K562 (cell line): Measurements from ENCODE around the gene PPAT. TPM values are rescaled to one million over a fixed set of nuclear protein-coding genes. Genes with fewer than 3 reads are reported as not detected.
A peak's percentile ranks its signal among the peaks of the same experiment; 100 is the strongest.

ENCODE experiments used
- CEBPB ChIP-seq: fragments of 450-650 bp; IDR thresholded peaks from 2 replicates; pipeline ENCODE4 v1.6.1; 2016; ENCODE audit warnings: missing genetic modification characterization, missing compliant biosample characterization
- EHMT2 ChIP-seq: fragments of 450-650 bp; IDR thresholded peaks from 2 replicates; pipeline ENCODE4 v1.6.1; 2018; ENCODE audit warnings: antibody characterized with exemption
- FUS ChIP-seq: fragments of 200-400 bp; formaldehyde crosslinking; optimal IDR thresholded peaks from 2 replicates; pipeline ENCODE3; 2017; ENCODE audit warnings: low read depth, low read length
- GABPA ChIP-seq: fragments of 200-800 bp; sonication (Bioruptor generic); conservative IDR thresholded peaks from 2 replicates; pipeline ENCODE4 v1.6.1; 2016; ENCODE audit warnings: low read depth, missing genetic modification characterization, missing compliant biosample characterization
- HMG20B ChIP-seq: fragments of 250-450 bp; sonication (Bioruptor Pico); IDR thresholded peaks from 2 replicates; pipeline ENCODE4 v1.5.0; 2021; ENCODE audit warnings: mild to moderate bottlenecking
- KHSRP ChIP-seq: fragments of 450-650 bp; IDR thresholded peaks from 2 replicates; pipeline ENCODE4 v1.6.1; 2017
- MTA1 ChIP-seq: fragments of 450-650 bp; IDR thresholded peaks from 2 replicates; pipeline ENCODE4 v1.6.1; 2017; ENCODE audit warnings: borderline replicate concordance
- MXI1 ChIP-seq: IDR thresholded peaks from 2 replicates; pipeline ENCODE4 v1.6.1; 2011; ENCODE audit warnings: low read depth, mild to moderate bottlenecking, improper control_type of control experiment, low read length
- NBN ChIP-seq: fragments of 450-650 bp; IDR thresholded peaks from 2 replicates; pipeline ENCODE4 v1.6.1; 2016; ENCODE audit warnings: low read depth, mild to moderate bottlenecking
- NFIC ChIP-seq: fragments of 450-650 bp; IDR thresholded peaks from 2 replicates; pipeline ENCODE4 v1.6.1; 2017; ENCODE audit warnings: mild to moderate bottlenecking, inconsistent platforms
- RB1 ChIP-seq: fragments of 450-650 bp; IDR thresholded peaks from 2 replicates; pipeline ENCODE4 v1.6.1; 2017; ENCODE audit warnings: low read depth, mild to moderate bottlenecking
- RFX5 ChIP-seq: IDR thresholded peaks from 2 replicates; pipeline ENCODE4 v1.6.1; 2011; ENCODE audit warnings: low read depth, mild to moderate bottlenecking, improper control_type of control experiment, low read length
- SIN3B ChIP-seq: fragments of 450-650 bp; IDR thresholded peaks from 2 replicates; pipeline ENCODE4 v1.6.1; 2017; ENCODE audit warnings: low read depth, mild to moderate bottlenecking, moderate library complexity
- SUPT5H ChIP-seq: fragments of 450-650 bp; IDR thresholded peaks from 2 replicates; pipeline ENCODE4 v1.6.1; 2016
- U2AF2 ChIP-seq: fragments of 200-400 bp; formaldehyde crosslinking; optimal IDR thresholded peaks from 2 replicates; pipeline ENCODE3; 2017; ENCODE audit warnings: low read depth, mild to moderate bottlenecking, low read length
- ZNF165 ChIP-seq: fragments of 250-450 bp; sonication (Bioruptor Pico); IDR thresholded peaks from 2 replicates; pipeline ENCODE4 v1.4.0; 2020; ENCODE audit warnings: borderline replicate concordance
- ZNF197 ChIP-seq: fragments of 200-800 bp; sonication (Bioruptor generic); IDR thresholded peaks from 2 replicates; pipeline ENCODE4 v1.6.1; 2016; ENCODE audit warnings: low read depth, missing genetic modification characterization, missing compliant biosample characterization
- ZNF507 ChIP-seq: conservative IDR thresholded peaks from 2 replicates; pipeline ENCODE4 v1.6.1; 2017; ENCODE audit warnings: missing genetic modification characterization, missing compliant biosample characterization
- polyA plus RNA-seq, 8 experiments: library from polyadenylated mRNA; depleted of rRNA in 4 of 8; stranded (reverse) in 5 of 8; unstranded in 3 of 8; fragments of >200 nt; fragmentation: Nextera tagmentation in 2 of 8; fragmentation: Illumina TruSeq in 1 of 8; extraction: Ambion mirVana in 2 of 8; extraction: Trizol in 1 of 8; gene quantifications; 2 replicates each; pipeline versions ENCODE4 v1.2.1 to v1.2.3, GENCODE V29; 2011 to 2014; ENCODE audit warnings: inconsistent platforms in 1 of 8, missing spikeins in 1 of 8
- total RNA-seq, 7 experiments: library from RNA; depleted of rRNA in 6 of 7; stranded (reverse); fragments of >200 nt in 6 of 7; fragmentation: Illumina TruSeq in 2 of 7; extraction: Trizol in 2 of 7; gene quantifications; 2 replicates each; pipeline versions ENCODE4 v1.2.1 to v1.2.3, GENCODE V29; 2011 to 2021; ENCODE audit warnings: low replicate concordance in 1 of 7
- TF ChIP-seq, protein P1 (sequence below): fragments of 250-450 bp; sonication (Bioruptor Pico); IDR thresholded peaks from 2 replicates; pipeline ENCODE4 v1.5.1; 2021; ENCODE audit warnings: mild to moderate bottlenecking
- TF ChIP-seq, protein P2 (sequence below): fragments of 250-450 bp; sonication (Bioruptor Pico); IDR thresholded peaks from 2 replicates; pipeline ENCODE4 v1.5.0; 2021; ENCODE audit warnings: mild to moderate bottlenecking, borderline replicate concordance
- TF ChIP-seq, protein P3 (sequence below): IDR thresholded peaks from 2 replicates; pipeline ENCODE4 v1.6.1; 2014; ENCODE audit warnings: antibody characterized with exemption
- TF ChIP-seq, protein P4 (sequence below): sonication (generic); formaldehyde crosslinking; IDR thresholded peaks from 2 replicates; pipeline ENCODE4 v1.8.1; 2023; ENCODE audit warnings: mild to moderate bottlenecking, missing genetic modification reagents

The PPAT gene
- total and polyA plus RNA-seq, 9 of the 15 experiments (the other 6 are each of a cell fraction or from before 2014, with no cell fraction given), result 36.2 to 75.8 (median 55.5) TPM

DNA sequence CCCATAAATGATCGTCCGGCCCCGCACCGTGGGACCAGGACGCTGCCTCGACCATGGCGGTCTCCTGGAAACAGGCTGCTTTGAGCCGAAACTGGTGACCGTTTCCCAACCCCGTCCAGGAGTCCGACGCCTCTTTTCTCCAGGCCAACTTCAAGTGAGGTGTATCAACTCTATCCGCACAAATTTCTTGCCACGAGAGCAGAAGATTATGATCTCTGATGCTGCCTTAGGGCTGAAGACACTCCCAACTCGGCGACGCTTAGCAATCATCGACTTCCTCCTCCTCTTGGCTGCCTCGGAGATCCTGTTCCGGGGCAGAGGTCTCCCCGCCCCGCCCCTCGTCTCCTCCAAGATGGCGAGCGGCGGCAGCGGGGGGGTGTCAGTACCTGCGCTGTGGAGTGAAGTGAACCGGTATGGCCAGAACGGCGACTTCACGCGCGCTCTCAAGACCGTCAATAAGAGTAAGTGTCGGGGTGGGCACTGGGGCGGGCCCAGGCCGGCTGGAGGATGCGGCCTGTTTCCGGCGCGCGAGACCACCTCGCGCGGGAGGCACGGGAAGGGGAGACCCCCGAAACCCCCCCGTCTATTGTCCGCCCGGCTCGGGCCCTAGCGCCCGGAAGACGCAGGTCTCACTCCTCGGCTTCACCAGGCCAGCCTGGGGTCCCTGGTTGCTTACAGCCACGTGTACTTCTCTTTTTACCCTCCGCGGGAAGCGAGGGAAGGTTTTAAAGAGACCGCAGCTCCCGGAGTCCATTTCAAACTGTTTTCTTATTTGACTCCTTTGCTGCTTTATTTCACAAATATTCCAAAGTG is 32.1 kb upstream of the PPAT start, which contains the start of gene SRP72 (continued):
- no peak for TF ChIP-seq HMG20B
- TF ChIP-seq ZNF507 (tag), result no peak
- TF ChIP-seq, protein P1, sequence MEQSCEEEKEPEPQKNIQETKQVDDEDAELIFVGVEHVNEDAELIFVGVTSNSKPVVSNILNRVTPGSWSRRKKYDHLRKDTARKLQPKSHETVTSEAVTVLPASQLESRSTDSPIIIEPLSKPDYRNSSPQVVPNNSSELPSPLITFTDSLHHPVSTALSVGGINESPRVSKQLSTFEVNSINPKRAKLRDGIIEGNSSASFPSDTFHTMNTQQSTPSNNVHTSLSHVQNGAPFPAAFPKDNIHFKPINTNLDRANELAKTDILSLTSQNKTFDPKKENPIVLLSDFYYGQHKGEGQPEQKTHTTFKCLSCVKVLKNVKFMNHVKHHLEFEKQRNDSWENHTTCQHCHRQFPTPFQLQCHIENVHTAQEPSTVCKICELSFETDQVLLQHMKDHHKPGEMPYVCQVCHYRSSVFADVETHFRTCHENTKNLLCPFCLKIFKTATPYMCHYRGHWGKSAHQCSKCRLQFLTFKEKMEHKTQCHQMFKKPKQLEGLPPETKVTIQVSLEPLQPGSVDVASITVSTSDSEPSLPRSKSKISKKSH (CRISPR knock-in tag), result no peak
- TF ChIP-seq NFIC, result peak; percentile 27; the same call in 1 of the 2 replicates
- peak; percentile 63 for TF ChIP-seq MXI1
- TF ChIP-seq U2AF2, result no peak
- no peak for TF ChIP-seq ZNF197
- no peak for TF ChIP-seq KHSRP
- no peak for TF ChIP-seq RFX5
- no peak; the same call in 1 of the 2 replicates for TF ChIP-seq MTA1
- TF ChIP-seq SIN3B, result peak; percentile 77
- TF ChIP-seq SUPT5H, result peak; percentile 97
- TF ChIP-seq, protein P2, sequence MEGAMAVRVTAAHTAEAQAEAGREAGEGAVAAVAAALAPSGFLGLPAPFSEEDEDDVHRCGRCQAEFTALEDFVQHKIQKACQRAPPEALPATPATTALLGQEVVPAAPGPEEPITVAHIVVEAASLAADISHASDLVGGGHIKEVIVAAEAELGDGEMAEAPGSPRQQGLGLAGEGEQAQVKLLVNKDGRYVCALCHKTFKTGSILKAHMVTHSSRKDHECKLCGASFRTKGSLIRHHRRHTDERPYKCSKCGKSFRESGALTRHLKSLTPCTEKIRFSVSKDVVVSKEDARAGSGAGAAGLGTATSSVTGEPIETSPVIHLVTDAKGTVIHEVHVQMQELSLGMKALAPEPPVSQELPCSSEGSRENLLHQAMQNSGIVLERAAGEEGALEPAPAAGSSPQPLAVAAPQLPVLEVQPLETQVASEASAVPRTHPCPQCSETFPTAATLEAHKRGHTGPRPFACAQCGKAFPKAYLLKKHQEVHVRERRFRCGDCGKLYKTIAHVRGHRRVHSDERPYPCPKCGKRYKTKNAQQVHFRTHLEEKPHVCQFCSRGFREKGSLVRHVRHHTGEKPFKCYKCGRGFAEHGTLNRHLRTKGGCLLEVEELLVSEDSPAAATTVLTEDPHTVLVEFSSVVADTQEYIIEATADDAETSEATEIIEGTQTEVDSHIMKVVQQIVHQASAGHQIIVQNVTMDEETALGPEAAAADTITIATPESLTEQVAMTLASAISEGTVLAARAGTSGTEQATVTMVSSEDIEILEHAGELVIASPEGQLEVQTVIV (CRISPR knock-in tag), result no peak
- TF ChIP-seq, protein P3, sequence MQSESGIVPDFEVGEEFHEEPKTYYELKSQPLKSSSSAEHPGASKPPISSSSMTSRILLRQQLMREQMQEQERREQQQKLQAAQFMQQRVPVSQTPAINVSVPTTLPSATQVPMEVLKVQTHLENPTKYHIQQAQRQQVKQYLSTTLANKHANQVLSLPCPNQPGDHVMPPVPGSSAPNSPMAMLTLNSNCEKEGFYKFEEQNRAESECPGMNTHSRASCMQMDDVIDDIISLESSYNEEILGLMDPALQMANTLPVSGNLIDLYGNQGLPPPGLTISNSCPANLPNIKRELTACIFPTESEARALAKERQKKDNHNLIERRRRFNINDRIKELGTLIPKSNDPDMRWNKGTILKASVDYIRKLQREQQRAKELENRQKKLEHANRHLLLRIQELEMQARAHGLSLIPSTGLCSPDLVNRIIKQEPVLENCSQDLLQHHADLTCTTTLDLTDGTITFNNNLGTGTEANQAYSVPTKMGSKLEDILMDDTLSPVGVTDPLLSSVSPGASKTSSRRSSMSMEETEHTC, result peak; percentile 61; the same call in 1 of the 2 replicates
- no peak for TF ChIP-seq CEBPB (tag)
- TF ChIP-seq FUS, result no peak
- TF ChIP-seq ZNF165 (CRISPR knock-in tag), result no peak
- TF ChIP-seq, protein P4, sequence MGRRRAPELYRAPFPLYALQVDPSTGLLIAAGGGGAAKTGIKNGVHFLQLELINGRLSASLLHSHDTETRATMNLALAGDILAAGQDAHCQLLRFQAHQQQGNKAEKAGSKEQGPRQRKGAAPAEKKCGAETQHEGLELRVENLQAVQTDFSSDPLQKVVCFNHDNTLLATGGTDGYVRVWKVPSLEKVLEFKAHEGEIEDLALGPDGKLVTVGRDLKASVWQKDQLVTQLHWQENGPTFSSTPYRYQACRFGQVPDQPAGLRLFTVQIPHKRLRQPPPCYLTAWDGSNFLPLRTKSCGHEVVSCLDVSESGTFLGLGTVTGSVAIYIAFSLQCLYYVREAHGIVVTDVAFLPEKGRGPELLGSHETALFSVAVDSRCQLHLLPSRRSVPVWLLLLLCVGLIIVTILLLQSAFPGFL (CRISPR knock-in tag), result no peak
- no peak for TF ChIP-seq EHMT2
- TF ChIP-seq RB1, result peak; percentile 37; the same call in 1 of the 2 replicates
- TF ChIP-seq NBN, result peak; percentile 49; the same call in 1 of the 2 replicates
- peak; percentile 97 for TF ChIP-seq GABPA (tag)
